ENCODE data around the gene PODXL2.
"Not testable (repeated sequence)": the region's sequence is repeated elsewhere in the genome, so short reads cannot be mapped to it uniquely, and the experiment has no call there.

The PODXL2 gene

GRCh38 chr3:127654374-127654773 is 25.4 kb downstream of the PODXL2 start:
- H3K79me2 ChIP-seq (ENCODE audit: insufficient read depth, low read depth): no peaks in the 10 kb centered on the region
- no peak for TF ChIP-seq CTCF (conservative IDR thresholded peaks at IDR 0.05; ENCODE audit: low read depth, low read length)
- H3K27me3 ChIP-seq (ENCODE audit: insufficient read depth, low read depth): no peaks in the 10 kb centered on the region
- H3K4me2 ChIP-seq: no peak overlapping the region
- H3K27ac ChIP-seq: no peak overlapping the region
- no peak overlapping the region for H3K4me3 ChIP-seq (IDR thresholded peaks at IDR 0.05; ENCODE audit: insufficient read depth, low read depth, low read length)
- H3K9ac ChIP-seq: no peak overlapping the region
- no peak overlapping the region for H2AFZ ChIP-seq (ENCODE audit: low read depth)
- H3K4me1 ChIP-seq (ENCODE audit: low read depth, poor library complexity, severe bottlenecking): no peaks in the 10 kb centered on the region
- H4K20me1 ChIP-seq (ENCODE audit: insufficient read depth): no peaks in the 10 kb centered on the region
- no peaks in the 10 kb centered on the region for H3K36me3 ChIP-seq (ENCODE audit: insufficient read depth)

- not testable (repeated sequence) for H3K4me2 ChIP-seq; H2AFZ ChIP-seq (ENCODE audit: low read depth); H3K4me3 ChIP-seq (IDR thresholded peaks at IDR 0.05; ENCODE audit: insufficient read depth, low read depth, low read length); H3K4me1 ChIP-seq (ENCODE audit: low read depth, poor library complexity, severe bottlenecking); H3K27ac ChIP-seq; H3K36me3 ChIP-seq (ENCODE audit: insufficient read depth); H3K79me2 ChIP-seq (ENCODE audit: insufficient read depth, low read depth); H4K20me1 ChIP-seq (ENCODE audit: insufficient read depth); H3K27me3 ChIP-seq (ENCODE audit: insufficient read depth, low read depth); H3K9ac ChIP-seq
These were observed 26.0 kb downstream of the PODXL2 start for GRCh38 chr3:127654993-127655392.

GRCh38 chr3:127655641-127656040 is 26.7 kb downstream of the PODXL2 start:
- H3K4me3 ChIP-seq (IDR thresholded peaks at IDR 0.05; ENCODE audit: insufficient read depth, low read depth, low read length): no peak overlapping the region
- no peaks in the 10 kb centered on the region for H3K4me1 ChIP-seq (ENCODE audit: low read depth, poor library complexity, severe bottlenecking)
- no peaks in the 10 kb centered on the region for H3K79me2 ChIP-seq (ENCODE audit: insufficient read depth, low read depth)
- no peak overlapping the region for H3K27ac ChIP-seq
- no peak overlapping the region for H3K9ac ChIP-seq
- H3K4me2 ChIP-seq: no peak overlapping the region
- H3K27me3 ChIP-seq (ENCODE audit: insufficient read depth, low read depth): no peaks in the 10 kb centered on the region
- TF ChIP-seq CTCF (conservative IDR thresholded peaks at IDR 0.05; ENCODE audit: low read depth, low read length): no peak
- H4K20me1 ChIP-seq (ENCODE audit: insufficient read depth): no peaks in the 10 kb centered on the region
- no peaks in the 10 kb centered on the region for H3K36me3 ChIP-seq (ENCODE audit: insufficient read depth)
- no peak overlapping the region for H2AFZ ChIP-seq (ENCODE audit: low read depth)

- no peaks in the 10 kb centered on the region for H3K36me3 ChIP-seq (ENCODE audit: insufficient read depth)
- no peaks in the 10 kb centered on the region for H3K4me1 ChIP-seq (ENCODE audit: low read depth, poor library complexity, severe bottlenecking)
- TF ChIP-seq CTCF (conservative IDR thresholded peaks at IDR 0.05; ENCODE audit: low read depth, low read length): no peak
- no peak overlapping the region for H3K4me3 ChIP-seq (IDR thresholded peaks at IDR 0.05; ENCODE audit: insufficient read depth, low read depth, low read length)
- no peaks in the 10 kb centered on the region for H3K79me2 ChIP-seq (ENCODE audit: insufficient read depth, low read depth)
- no peak overlapping the region for H3K4me2 ChIP-seq
- H3K27me3 ChIP-seq (ENCODE audit: insufficient read depth, low read depth): no peaks in the 10 kb centered on the region
- no peaks in the 10 kb centered on the region for H4K20me1 ChIP-seq (ENCODE audit: insufficient read depth)
- no peak overlapping the region for H3K9ac ChIP-seq
- no peak overlapping the region for H2AFZ ChIP-seq (ENCODE audit: low read depth)
- no peak overlapping the region for H3K27ac ChIP-seq
These were observed 27.9 kb downstream of the PODXL2 start for GRCh38 chr3:127656906-127657305.

- Histone ChIP-seq H3K9ac (no peak overlapping the region), H3K27ac (no peak overlapping the region), H3K4me1 (ENCODE audit: low read depth, poor library complexity, severe bottlenecking) (no peaks in the 10 kb centered on the region), H3K27me3 (ENCODE audit: insufficient read depth, low read depth) (no peaks in the 10 kb centered on the region), H3K79me2 (ENCODE audit: insufficient read depth, low read depth) (no peaks in the 10 kb centered on the region), H3K4me2 (no peak overlapping the region), H4K20me1 (ENCODE audit: insufficient read depth) (no peaks in the 10 kb centered on the region), H3K4me3 (IDR thresholded peaks at IDR 0.05; ENCODE audit: insufficient read depth, low read depth, low read length) (no peak overlapping the region), H3K36me3 (ENCODE audit: insufficient read depth) (no peaks in the 10 kb centered on the region), H2AFZ (ENCODE audit: low read depth) (no peak overlapping the region)
- TF ChIP-seq CTCF (conservative IDR thresholded peaks at IDR 0.05; ENCODE audit: low read depth, low read length): no peak
These were observed 29.2 kb downstream of the PODXL2 start for GRCh38 chr3:127658234-127658633.
